GM21619 (cell line): ENCODE measurements around the gene MIB2.
A peak's percentile ranks its signal among the peaks of the same experiment; 100 is the strongest.

ENCODE experiments used
- ATAC-seq: cut with Tn5 transposase; IDR thresholded peaks from one replicate; pipeline ENCODE4 v1.9.1; 2021; ENCODE audit not compliant: unreplicated experiment

The MIB2 gene

GRCh38 chr1:1614204-1614953 is 921 bp upstream of the MIB2 start:
- ATAC-seq = no peak

- ATAC-seq = no peak
These were observed 395 bp upstream of the MIB2 start for GRCh38 chr1:1614954-1615255.

- peak; percentile 10 for ATAC-seq
These were observed 918 bp downstream of the MIB2 start for GRCh38 chr1:1616045-1616790.

- ATAC-seq = no peak
These were observed 1.5 kb downstream of the MIB2 start for GRCh38 chr1:1616838-1617237.

GRCh38 chr1:1617516-1617915 is 2.2 kb downstream of the MIB2 start:
- no peak for ATAC-seq

- ATAC-seq = no peak
These were observed 2.6 kb downstream of the MIB2 start for GRCh38 chr1:1617925-1618324.

GRCh38 chr1:1618396-1619068 is 3.2 kb downstream of the MIB2 start:
- no peak for ATAC-seq

GRCh38 chr1:1619917-1620361 is 4.6 kb downstream of the MIB2 start:
- no peak for ATAC-seq

GRCh38 chr1:1620433-1621139 is 5.3 kb downstream of the MIB2 start:
- no peak for ATAC-seq

- ATAC-seq = no peak
These were observed 6.1 kb downstream of the MIB2 start for GRCh38 chr1:1621173-1622009.

GRCh38 chr1:1622010-1622787 is 6.9 kb downstream of the MIB2 start:
- ATAC-seq = no peak

GRCh38 chr1:1622788-1623094 is 7.4 kb downstream of the MIB2 start:
- ATAC-seq = no peak

GRCh38 chr1:1623181-1623630 is 7.9 kb downstream of the MIB2 start:
- ATAC-seq = no peak

GRCh38 chr1:1623631-1624442 is 8.5 kb downstream of the MIB2 start:
- ATAC-seq = no peak

- ATAC-seq = no peak
These were observed 9.4 kb downstream of the MIB2 start for GRCh38 chr1:1624443-1625403.

- ATAC-seq = no peak
These were observed 10.1 kb downstream of the MIB2 start for GRCh38 chr1:1625404-1625775.

- no peak for ATAC-seq
These were observed 10.5 kb downstream of the MIB2 start for GRCh38 chr1:1625824-1626206.
